Femur (tissue), 1 donor: Measurements from ENCODE around the gene SPDYE5.

Experiments
- DNase-seq: peaks from one replicate; pipeline ENCODE4 v3.0.0-alpha.2; 2017

SPDYE5 gene

DNA sequence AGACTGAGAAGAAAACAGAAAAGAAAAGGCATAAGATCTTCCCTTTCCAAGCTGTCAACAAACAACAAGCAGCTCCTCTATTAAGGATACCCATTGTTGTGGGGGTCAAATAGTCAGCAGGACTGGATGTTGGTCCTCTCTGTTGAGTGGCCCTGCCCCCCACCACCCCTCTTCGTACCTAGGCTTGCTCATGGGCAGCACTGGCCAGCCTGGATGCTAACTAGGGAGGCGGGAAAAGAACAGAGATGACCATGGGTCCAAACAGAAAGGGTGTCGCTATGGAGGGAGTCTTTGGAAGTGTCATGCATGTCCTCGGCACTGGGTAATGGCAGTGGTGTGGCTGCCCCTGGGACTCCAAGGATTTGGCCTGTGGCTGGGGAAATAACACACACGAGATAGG is 45.6 kb downstream of the SPDYE5 start:
- DNase-seq, result no peak

DNA sequence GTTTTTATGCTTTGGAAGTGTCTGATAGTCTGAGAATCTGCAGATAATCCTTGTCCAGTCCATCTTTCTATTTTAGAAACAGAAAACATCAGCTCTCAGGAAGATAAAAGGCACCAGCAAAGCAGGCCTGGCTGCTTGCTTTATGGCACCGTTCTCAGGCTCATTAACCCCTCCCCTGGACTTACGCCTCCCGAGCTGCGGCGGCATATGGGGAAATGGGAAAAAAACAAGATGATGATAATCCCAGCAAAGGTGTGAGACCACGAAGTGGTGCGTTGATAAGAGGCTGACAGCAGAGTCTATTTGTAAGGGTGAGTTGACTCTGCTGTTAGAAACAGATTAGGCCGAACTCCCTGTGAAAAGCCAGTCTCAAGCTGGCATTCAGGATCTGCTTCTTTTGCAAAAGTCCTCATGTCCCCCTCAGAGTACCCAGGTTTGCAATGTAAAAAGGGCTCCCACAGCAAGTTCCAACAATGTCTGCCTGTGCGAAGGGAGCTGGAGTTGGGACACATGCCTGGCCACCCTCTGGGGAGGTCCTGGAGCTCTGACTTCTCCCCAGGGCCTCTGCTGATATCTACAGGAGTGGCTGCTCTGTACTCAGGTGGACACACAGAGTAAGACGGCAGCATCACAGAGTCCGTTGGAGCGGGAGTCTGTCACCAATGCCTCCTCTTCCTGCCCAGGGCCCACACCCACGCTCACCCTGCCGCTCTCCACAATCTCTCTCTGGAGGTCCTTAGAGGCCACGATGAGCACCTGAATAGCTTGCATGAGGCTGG is 54.3 kb downstream of the SPDYE5 start:
- no peak for DNase-seq
